Parathyroid adenoma (tissue), 2 donors: ENCODE measurements around the gene MYNN.
A peak's percentile ranks its signal among the peaks of the same experiment; 100 is the strongest.
"Not testable (repeated sequence)": the region's sequence is repeated elsewhere in the genome, so short reads cannot be mapped to it uniquely, and the experiment has no call there.

Source experiments
- H2AFZ ChIP-seq: fragments of 300-600 bp; sonication (generic); one replicate; pipeline ENCODE4 v1.7.0; 2017; ENCODE audit warnings: antibody characterized with exemption, mild to moderate bottlenecking
- H3K27ac ChIP-seq: fragments of 300-600 bp; sonication (generic); one replicate; pipeline ENCODE4 v1.7.0; 2017
- H3K27me3 ChIP-seq: fragments of 300-600 bp; sonication (generic); one replicate; pipeline ENCODE4 v1.7.0; 2017; ENCODE audit warnings: low read length; ENCODE audit not compliant: control insufficient read depth, insufficient read depth
- H3K36me3 ChIP-seq: fragments of 300-600 bp; sonication (generic); one replicate; pipeline ENCODE4 v1.7.0; 2017; ENCODE audit warnings: low read length; ENCODE audit not compliant: control insufficient read depth, insufficient read depth
- H3K4me1 ChIP-seq: fragments of 300-600 bp; sonication (generic); one replicate; pipeline ENCODE4 v1.7.0; 2017; ENCODE audit warnings: control low read depth
- H3K4me2 ChIP-seq: fragments of 300-600 bp; sonication (generic); one replicate; pipeline ENCODE4 v1.7.0; 2017; ENCODE audit warnings: low read length
- H3K4me3 ChIP-seq: fragments of 300-600 bp; sonication (generic); one replicate; pipeline ENCODE4 v1.7.0; 2017; ENCODE audit warnings: low read depth, low read length
- H3K79me2 ChIP-seq: fragments of 300-600 bp; sonication (generic); one replicate; pipeline ENCODE4 v1.7.0; 2017; ENCODE audit warnings: control low read depth
- H3K9ac ChIP-seq: fragments of 300-600 bp; sonication (generic); one replicate; pipeline ENCODE4 v1.7.0; 2017; ENCODE audit warnings: mild to moderate bottlenecking
- H3K9me3 ChIP-seq: fragments of 300-600 bp; sonication (generic); one replicate; pipeline ENCODE4 v1.7.0; 2017; ENCODE audit warnings: low read length; ENCODE audit not compliant: control insufficient read depth
- TF ChIP-seq, protein P1 (sequence below): fragments of 300-600 bp; sonication (generic); IDR thresholded peaks from one replicate; pipeline ENCODE4 v1.7.0; 2017; ENCODE audit warnings: antibody characterized with exemption, mild to moderate bottlenecking
- donor health status: primary hyperparathyroidism.

Gene MYNN

DNA sequence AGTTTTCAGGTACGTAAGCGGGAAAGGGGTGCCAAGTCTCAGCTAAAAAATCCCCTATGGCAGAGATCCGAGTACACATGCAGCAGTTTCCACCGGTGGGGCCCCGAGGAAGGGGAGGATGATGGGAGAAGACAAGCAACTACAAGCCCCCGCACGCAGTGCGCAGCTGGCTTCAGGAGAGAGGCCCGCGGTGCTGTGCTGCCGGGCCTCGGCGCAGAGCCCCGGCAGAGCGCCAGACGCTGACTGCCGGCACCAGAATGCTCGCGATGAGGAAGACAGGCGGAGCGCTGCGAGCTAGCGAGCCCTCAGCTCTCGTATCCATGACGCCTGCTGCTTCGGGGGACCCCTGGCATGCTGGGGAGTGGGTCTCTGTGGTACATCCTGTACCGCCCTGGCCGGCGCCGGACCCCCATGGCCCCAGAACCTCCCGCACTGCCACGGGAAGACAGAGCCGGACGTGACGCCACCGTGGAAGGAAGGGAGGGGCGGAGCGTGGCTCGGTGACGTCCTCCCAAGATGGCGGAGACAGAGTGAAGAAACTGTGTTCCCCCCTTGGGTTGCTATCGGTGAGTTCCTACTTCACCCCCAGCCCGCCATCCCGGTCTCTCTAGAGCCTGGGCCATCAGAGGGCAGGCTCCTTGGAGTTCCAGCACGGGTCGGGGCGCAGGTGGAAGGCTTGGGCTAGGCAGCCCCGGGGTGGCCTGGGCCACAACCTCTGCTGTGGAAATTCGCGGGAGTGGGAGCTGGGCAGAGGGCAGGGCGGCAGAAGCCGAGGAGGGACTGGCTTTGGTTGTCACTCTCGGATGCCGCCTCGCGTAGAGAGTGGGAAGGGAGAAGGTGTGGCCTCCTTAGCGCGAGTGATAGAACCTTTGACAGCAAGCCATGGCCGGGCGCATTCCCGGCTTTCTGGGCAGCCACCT lies at the start of gene MYNN:
Gene MYNN, plus strand, starts transcription at position 500 of the 920 bp plus-strand sequence. CDS start 900 bp downstream, outside the sequence.
- H3K36me3 ChIP-seq = no peaks in the 10 kb centered on the region
- no peaks in the 10 kb centered on the region for H3K27me3 ChIP-seq

DNA sequence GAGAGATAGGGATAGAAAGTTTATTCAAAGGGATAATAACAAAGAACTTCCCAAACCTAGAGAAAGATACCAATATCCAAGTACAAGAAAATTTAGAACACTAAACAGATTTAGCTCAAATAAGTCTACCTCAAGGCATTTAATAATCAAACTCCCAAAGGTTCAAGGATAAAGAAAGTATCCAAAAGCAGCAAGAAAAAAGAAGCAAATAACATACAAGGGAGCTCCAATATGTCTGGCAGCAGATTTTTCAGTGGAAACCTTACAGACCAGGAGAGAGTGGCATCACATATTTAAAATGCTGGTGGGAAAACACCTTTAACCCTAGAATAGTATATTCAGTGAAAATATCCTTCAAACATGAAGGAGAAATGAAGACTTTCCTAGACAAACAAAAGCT lies 41.3 kb upstream of the MYNN start:
- not testable (repeated sequence) for H3K27me3 ChIP-seq, H3K4me2 ChIP-seq, H3K9me3 ChIP-seq, H3K4me1 ChIP-seq, H3K79me2 ChIP-seq, H3K36me3 ChIP-seq, H3K9ac ChIP-seq, H3K27ac ChIP-seq, H2AFZ ChIP-seq, H3K4me3 ChIP-seq

More for the DNA sequence above, at the start of gene MYNN:
- peak within 1 kb of the TSS; percentile 100 for H2AFZ ChIP-seq
- H3K27ac ChIP-seq = peak within 1 kb of the TSS; percentile 99
- peak within 1 kb of the TSS; percentile 84 for H3K4me2 ChIP-seq
- H3K9me3 ChIP-seq = no peaks in the 10 kb centered on the region
- H3K4me3 ChIP-seq = peak within 1 kb of the TSS; percentile 93
- TF ChIP-seq, protein P1, sequence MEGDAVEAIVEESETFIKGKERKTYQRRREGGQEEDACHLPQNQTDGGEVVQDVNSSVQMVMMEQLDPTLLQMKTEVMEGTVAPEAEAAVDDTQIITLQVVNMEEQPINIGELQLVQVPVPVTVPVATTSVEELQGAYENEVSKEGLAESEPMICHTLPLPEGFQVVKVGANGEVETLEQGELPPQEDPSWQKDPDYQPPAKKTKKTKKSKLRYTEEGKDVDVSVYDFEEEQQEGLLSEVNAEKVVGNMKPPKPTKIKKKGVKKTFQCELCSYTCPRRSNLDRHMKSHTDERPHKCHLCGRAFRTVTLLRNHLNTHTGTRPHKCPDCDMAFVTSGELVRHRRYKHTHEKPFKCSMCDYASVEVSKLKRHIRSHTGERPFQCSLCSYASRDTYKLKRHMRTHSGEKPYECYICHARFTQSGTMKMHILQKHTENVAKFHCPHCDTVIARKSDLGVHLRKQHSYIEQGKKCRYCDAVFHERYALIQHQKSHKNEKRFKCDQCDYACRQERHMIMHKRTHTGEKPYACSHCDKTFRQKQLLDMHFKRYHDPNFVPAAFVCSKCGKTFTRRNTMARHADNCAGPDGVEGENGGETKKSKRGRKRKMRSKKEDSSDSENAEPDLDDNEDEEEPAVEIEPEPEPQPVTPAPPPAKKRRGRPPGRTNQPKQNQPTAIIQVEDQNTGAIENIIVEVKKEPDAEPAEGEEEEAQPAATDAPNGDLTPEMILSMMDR = peak; percentile 21
- peak within 1 kb of the TSS; percentile 96 for H3K9ac ChIP-seq
- H3K4me1 ChIP-seq = peaks cover 6% of the 10 kb centered on the region
- peaks cover 9% of the 10 kb centered on the region for H3K79me2 ChIP-seq

GRCh38 chr3:169739067-169739466 lies 34.1 kb upstream of the MYNN start:
- H3K27me3 ChIP-seq = no peaks in the 10 kb centered on the region
- no peaks in the 10 kb centered on the region for H3K9me3 ChIP-seq
- TF ChIP-seq, protein P1 = no peak

GRCh38 chr3:169744366-169745054 lies 28.7 kb upstream of the MYNN start:
- H3K9me3 ChIP-seq = no peaks in the 10 kb centered on the region
- H3K27ac ChIP-seq = no peak overlapping the region
- no peak overlapping the region for H3K4me3 ChIP-seq
- H3K4me1 ChIP-seq = no peaks in the 10 kb centered on the region
- H2AFZ ChIP-seq = no peak overlapping the region
- H3K36me3 ChIP-seq = no peaks in the 10 kb centered on the region
- no peak overlapping the region for H3K4me2 ChIP-seq
- TF ChIP-seq, protein P1 = peak; percentile 25
- H3K27me3 ChIP-seq = no peaks in the 10 kb centered on the region
- H3K79me2 ChIP-seq = no peaks in the 10 kb centered on the region
- no peak overlapping the region for H3K9ac ChIP-seq

More at GRCh38 chr3:169739067-169739466, 34.1 kb upstream of the MYNN start:
- no peak overlapping the region for H3K4me3 ChIP-seq
- H3K9ac ChIP-seq = no peak overlapping the region
- no peak overlapping the region for H3K4me2 ChIP-seq
- no peaks in the 10 kb centered on the region for H3K36me3 ChIP-seq
- no peak overlapping the region for H2AFZ ChIP-seq
- no peak overlapping the region for H3K27ac ChIP-seq
- no peaks in the 10 kb centered on the region for H3K4me1 ChIP-seq
- H3K79me2 ChIP-seq = no peaks in the 10 kb centered on the region

DNA sequence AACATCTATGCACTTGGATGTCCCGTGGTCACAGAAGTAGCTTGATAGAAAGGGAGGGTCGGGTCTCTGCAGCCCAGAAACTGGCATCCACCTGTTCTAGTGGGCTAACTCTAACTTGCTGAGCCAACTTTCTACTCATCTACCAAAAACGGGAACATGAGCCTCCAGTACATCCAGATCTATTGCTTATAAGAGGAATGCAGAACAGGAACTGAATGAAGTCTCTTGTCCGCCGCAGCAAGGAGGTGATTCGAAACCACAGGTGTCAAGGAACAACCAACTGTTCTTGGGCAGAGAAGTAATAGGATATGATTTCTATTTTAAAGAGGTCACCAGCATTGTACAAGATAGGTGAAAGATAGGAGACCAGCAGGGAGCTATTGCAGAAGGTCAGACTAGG lies 26.3 kb upstream of the MYNN start:
- no peaks in the 10 kb centered on the region for H3K9me3 ChIP-seq

More for the DNA sequence above, 26.3 kb upstream of the MYNN start:
- H3K4me3 ChIP-seq = no peak overlapping the region
- no peaks in the 10 kb centered on the region for H3K4me1 ChIP-seq
- no peaks in the 10 kb centered on the region for H3K27me3 ChIP-seq
- H3K9ac ChIP-seq = no peak overlapping the region
- no peaks in the 10 kb centered on the region for H3K79me2 ChIP-seq
- H3K36me3 ChIP-seq = no peaks in the 10 kb centered on the region
- no peak overlapping the region for H2AFZ ChIP-seq
- H3K27ac ChIP-seq = no peak overlapping the region
- no peak overlapping the region for H3K4me2 ChIP-seq
- TF ChIP-seq, protein P1 = no peak
